ENCODE data around the gene RPS25.
A peak's percentile ranks its signal among the peaks of the same experiment; 100 is the strongest.
"Not testable (repeated sequence)": the region's sequence is repeated elsewhere in the genome, so short reads cannot be mapped to it uniquely, and the experiment has no call there.

Gene RPS25

DNA sequence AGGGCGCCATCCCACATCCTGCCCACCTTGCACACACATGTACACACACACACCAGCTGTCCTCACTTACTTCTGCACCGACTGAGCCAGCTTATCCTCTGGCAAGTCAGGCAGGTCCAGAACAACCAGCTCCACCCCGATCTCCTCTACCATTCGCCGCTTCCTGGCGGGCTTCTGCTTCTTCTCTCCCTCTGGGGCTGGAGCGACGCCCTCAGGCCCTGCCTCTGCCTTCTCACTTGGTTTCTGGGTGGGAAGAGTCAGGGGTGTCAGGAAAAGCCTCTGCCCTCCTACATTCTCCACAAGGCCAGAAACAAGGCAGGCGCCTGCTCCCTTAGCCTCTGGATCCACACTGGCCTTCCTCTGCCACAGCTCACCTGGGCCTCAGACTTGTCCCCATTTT lies 30.5 kb upstream of the RPS25 start:
- Mint-ChIP-seq H3K4me1 (ENCODE audit: low read depth) (peaks cover 6% of the 10 kb centered on the region), H3K4me3 (no peak overlapping the region), H3K27me3 (no peaks in the 10 kb centered on the region), H3K36me3 (peaks cover 11% of the 10 kb centered on the region), H3K27ac (no peak overlapping the region), H3K9me3 (ENCODE audit: low read depth) (no peaks in the 10 kb centered on the region)

DNA sequence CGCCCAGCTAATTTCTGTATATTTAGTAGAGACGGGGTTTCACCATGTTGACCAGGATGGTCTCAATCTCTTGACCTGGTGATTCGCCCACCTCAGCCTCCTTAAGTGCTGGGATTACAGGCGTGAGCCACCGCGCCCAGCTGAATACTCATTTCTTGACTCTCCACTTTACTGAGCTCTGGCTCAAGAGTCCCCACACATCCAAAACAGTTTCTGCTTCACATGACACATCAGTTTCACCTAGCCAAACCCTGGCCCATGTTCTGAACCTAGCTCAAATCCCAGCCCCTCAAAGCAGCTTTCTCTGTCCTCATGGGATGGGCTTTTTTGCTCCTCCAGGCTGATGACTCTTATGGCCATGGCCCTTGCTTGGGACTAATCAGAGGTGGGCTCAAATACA lies 29.1 kb upstream of the RPS25 start:
- Mint-ChIP-seq H3K9me3 (ENCODE audit: low read depth) (no peaks in the 10 kb centered on the region), H3K36me3 (peaks cover 8% of the 10 kb centered on the region), H3K27me3 (no peaks in the 10 kb centered on the region), H3K27ac (no peak overlapping the region), H3K4me3 (no peak overlapping the region), H3K4me1 (ENCODE audit: low read depth) (peaks cover 9% of the 10 kb centered on the region)

DNA sequence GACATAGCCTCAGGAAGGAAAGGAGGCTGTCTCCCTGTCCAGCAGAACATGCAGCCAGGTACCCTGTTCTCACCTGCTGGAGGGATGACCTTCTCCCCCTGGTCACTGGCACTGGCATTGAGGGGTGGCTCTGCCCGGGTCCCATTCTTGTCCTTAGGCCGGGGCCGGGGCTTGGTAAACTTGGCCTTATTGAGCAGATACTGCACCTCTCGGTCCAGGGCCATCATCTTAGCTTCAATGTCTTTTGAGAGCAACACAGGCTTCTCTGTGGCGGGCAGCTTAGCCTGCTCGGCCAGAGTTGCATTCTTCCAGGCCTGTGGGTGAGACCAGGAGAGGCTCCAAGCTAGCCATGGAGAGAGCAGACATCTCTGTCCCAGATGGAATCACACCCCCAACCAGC lies 28.3 kb upstream of the RPS25 start:
- Mint-ChIP-seq H3K4me1 (ENCODE audit: low read depth) (peaks cover 10% of the 10 kb centered on the region), H3K4me3 (no peak overlapping the region), H3K36me3 (peaks cover 6% of the 10 kb centered on the region), H3K27ac (no peak overlapping the region), H3K27me3 (no peaks in the 10 kb centered on the region), H3K9me3 (ENCODE audit: low read depth) (no peaks in the 10 kb centered on the region)

DNA sequence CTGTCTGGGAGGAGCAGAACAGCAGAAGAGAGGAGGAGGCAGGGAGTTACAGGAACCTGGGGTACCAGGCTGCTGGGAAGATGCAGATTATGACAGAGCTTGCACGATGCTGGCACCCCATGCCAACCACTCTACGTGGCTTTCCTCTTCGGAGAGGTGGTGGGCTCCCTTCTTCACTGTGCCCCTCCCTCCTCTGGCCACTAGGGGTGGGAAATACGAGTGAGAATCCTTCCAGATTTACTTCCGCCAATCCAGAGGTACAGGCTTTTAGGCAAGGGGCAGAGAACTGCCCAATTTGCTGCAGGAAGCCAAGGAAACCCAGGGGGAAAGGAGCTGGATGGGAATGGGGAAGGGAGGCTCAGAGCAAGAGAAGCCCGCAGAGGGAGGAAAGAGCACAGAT lies 26.6 kb upstream of the RPS25 start:
- Mint-ChIP-seq H3K27me3 (no peaks in the 10 kb centered on the region), H3K27ac (no peak overlapping the region), H3K4me1 (ENCODE audit: low read depth) (peaks cover 10% of the 10 kb centered on the region), H3K36me3 (peaks cover 6% of the 10 kb centered on the region), H3K9me3 (ENCODE audit: low read depth) (no peaks in the 10 kb centered on the region), H3K4me3 (no peak overlapping the region)

DNA sequence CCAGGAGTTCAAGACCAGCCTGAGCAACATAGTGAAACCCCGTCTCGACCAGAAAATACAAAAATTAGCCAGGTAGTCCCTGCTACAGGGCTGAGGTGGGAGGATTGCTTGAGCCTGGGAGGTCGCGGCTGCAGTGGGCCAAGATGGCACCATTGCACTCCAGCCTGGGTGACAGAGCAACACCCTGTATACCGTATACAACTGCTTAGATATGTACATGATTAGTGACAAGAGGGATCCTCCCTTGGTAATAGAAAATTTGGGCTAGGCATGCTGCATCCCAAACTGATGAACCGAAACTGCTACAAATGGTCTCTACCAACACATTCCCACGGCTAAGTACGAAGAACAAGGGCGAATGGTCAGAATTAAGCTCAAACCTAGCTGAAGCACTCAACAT lies 24.8 kb upstream of the RPS25 start:
- Mint-ChIP-seq H3K4me3 (no peak overlapping the region), H3K9me3 (ENCODE audit: low read depth) (no peaks in the 10 kb centered on the region), H3K4me1 (ENCODE audit: low read depth) (peaks cover 9% of the 10 kb centered on the region), H3K36me3 (peaks cover 3% of the 10 kb centered on the region), H3K27ac (no peak overlapping the region), H3K27me3 (no peaks in the 10 kb centered on the region)

DNA sequence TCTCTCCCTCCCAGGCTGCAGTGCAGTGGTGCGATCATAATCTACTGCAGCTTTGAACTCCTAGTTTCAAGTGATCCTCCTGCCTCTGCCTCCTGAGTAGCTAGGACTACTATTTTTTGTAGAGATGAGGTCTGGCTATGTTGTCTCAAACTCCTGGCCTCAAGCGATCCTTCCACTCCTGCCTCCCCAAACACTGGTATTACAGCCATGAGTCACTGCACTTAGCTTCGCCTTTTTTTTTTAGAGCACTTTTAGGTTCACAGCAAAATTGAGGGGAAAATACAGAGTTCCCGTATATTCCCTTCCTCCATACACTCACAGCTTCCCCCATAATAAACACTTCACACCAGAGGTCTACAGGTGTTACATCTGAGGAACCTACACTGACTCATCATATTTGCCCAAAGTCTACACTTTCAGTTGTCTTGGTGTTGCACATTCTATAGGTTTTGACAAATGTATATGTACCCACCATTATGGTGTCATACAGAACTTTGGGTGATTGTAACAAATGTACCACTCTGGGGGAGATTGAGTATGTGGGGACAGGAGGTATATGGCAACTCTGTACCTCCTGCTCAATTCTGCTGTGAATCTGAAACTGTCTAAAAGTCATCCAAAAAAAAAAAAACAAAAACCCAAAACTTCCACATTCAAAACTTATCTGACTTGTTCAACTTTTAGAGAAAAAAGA lies 23.8 kb upstream of the RPS25 start:
- Mint-ChIP-seq H3K9me3 (ENCODE audit: low read depth) (no peaks in the 10 kb centered on the region), H3K36me3 (no peaks in the 10 kb centered on the region), H3K4me1 (ENCODE audit: low read depth) (peaks cover 9% of the 10 kb centered on the region), H3K27ac (no peak overlapping the region), H3K27me3 (no peaks in the 10 kb centered on the region), H3K4me3 (no peak overlapping the region)

DNA sequence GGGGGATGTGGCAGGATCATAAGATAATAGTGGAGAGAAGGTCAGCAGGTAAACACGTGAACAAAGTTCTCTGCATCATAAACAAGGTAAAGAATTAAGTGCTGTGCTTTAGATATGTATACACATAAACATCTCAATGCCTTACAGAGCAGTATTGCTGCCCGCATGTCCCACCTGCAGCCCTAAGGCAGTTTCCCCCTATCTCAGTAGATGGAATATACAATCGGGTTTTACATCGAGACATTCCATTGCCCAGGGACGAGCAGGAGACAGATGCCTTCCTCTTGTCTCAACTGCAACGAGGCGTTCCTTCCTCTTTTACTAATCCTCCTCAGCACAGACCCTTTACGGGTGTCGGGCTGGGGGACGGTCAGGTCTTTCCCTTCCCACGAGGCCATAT lies 21.3 kb upstream of the RPS25 start:
- H3K36me3 Mint-ChIP-seq; H3K9me3 Mint-ChIP-seq (ENCODE audit: low read depth); H3K4me3 Mint-ChIP-seq; H3K27me3 Mint-ChIP-seq; H3K27ac Mint-ChIP-seq; H3K4me1 Mint-ChIP-seq (ENCODE audit: low read depth): not testable (repeated sequence)

DNA sequence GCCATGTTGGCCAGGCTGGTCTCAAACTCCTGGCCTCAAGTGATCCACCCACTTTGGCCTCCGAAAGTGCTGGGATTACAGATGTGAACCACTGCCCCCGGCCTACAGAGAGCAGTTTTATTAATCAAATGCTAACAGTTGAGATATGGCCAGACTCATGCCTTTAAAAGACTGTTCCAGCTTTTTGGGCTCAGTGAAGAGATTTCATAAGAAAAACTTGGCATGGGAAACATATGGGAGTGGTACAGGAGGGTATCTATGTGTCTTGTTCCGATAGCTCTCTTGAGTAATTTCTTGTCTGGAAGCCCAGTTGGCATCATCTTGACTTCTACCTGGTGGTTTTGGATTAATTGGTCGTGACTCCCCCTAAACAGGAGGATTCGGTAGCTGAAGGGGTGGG lies 20.7 kb upstream of the RPS25 start:
- peaks cover 9% of the 10 kb centered on the region for H3K4me1 Mint-ChIP-seq (ENCODE audit: low read depth)
- H3K4me3 Mint-ChIP-seq = no peak overlapping the region
- H3K9me3 Mint-ChIP-seq (ENCODE audit: low read depth) = no peaks in the 10 kb centered on the region
- H3K27me3 Mint-ChIP-seq = no peaks in the 10 kb centered on the region
- no peak overlapping the region for H3K27ac Mint-ChIP-seq
- no peaks in the 10 kb centered on the region for H3K36me3 Mint-ChIP-seq

DNA sequence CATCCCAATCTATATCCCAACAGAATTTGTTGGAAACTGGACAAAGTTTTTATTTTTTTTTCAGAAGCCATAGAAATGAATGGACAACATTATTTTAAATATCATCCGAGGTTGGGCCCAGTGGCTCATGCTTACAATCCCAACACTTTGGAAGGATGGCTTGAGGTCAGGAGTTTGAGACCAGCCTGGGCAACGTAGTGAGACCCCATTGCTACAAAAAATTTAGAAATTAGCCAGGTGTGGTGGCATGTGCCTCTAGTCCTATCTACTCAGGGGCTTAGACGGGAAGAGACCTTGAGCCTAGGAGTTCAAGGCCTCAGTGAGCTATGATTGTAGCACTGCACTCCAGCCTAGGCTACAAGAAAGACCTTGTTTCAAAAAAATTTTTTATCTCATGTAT lies 16.7 kb upstream of the RPS25 start:
- Mint-ChIP-seq H3K4me3 (no peak overlapping the region), H3K36me3 (no peaks in the 10 kb centered on the region), H3K9me3 (ENCODE audit: low read depth) (no peaks in the 10 kb centered on the region), H3K27ac (no peak overlapping the region), H3K27me3 (no peaks in the 10 kb centered on the region), H3K4me1 (ENCODE audit: low read depth) (peaks cover 1% of the 10 kb centered on the region)

DNA sequence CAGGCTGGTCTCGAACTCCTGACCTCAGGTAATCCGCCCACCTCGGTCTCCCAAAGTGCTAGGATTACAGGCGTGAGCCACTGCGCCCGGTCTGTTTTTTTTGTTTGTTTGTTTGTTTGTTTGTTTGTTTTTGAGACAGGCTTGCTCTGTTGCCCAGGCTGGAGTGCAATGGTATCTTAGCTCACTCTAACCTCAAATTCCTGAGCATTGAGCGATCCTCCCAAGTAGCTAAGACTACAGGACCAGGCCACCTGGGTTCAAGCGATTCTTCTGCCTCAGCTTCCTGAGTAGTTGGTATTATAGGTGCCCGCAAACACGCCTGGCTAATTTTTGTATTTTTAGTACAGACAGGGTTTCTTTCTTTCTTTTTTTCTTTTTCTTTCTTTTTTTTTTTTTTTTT lies 15.3 kb upstream of the RPS25 start:
- H3K36me3 Mint-ChIP-seq, H3K27me3 Mint-ChIP-seq: not testable (repeated sequence)
- H3K4me1 Mint-ChIP-seq (ENCODE audit: low read depth) = peaks cover 14% of the 10 kb centered on the region

DNA sequence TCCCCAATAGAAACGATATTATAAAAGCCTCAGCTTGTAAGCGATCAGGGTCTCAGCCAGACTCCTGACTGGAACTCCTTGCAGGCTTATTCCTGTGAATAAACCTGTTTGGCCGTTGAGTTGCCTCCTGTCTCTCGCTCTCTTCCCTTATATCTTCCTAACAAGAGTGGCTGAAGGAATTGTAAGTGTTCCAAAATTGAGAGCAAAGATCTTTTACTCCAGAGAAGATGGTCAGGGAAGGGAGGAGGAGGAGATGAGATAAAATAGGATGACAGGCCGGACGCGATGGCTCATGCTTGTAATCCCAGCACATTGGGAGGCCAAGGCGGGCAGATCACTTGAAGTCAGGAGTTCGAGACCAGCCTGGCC lies 13.8 kb upstream of the RPS25 start:
- H3K27me3 Mint-ChIP-seq = no peaks in the 10 kb centered on the region
- H3K27ac Mint-ChIP-seq = peak overlapping the region; percentile 50
- peak overlapping the region; percentile 15 for H3K4me3 Mint-ChIP-seq
- H3K4me1 Mint-ChIP-seq (ENCODE audit: low read depth) = peaks cover 14% of the 10 kb centered on the region
- no peaks in the 10 kb centered on the region for H3K9me3 Mint-ChIP-seq (ENCODE audit: low read depth)
- no peaks in the 10 kb centered on the region for H3K36me3 Mint-ChIP-seq

More for the DNA sequence above, 15.3 kb upstream of the RPS25 start:
- H3K27ac Mint-ChIP-seq; H3K9me3 Mint-ChIP-seq (ENCODE audit: low read depth); H3K4me3 Mint-ChIP-seq: not testable (repeated sequence)

DNA sequence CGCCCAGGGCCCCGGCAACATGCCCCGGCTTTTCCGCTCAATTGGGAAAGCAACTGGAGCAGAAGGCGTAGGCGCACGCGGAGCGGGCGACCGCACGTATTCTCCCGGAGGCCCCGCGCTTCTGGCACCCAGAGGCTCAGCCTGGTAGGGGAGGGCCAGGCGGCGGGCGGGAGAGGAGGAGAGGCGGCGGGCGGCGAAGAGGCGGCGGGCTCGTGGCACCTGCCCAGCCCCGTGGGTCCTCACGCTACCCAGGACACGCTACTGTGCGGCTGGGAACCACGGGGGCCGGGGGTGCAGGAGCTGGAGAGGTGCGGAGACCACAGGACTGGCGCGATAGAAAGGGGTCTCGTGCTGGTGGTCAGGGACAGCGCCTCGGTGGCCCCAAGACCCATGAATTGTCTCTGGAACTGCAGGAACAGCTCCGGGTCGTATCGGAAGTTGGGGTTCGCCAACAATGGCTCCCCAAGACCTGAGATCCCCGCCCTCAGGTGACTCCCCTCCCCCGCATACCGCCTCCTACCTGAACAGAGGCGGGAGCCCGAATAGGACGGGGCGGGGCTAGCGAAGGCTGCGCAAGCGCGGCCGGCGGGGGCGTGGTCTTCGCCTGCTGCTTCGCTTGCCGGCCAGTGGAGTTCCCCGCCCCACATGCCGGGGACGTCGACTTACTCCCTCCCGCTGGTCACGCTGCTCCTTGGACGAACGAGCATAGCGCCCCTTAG lies 12.3 kb upstream of the RPS25 start, which contains the start of gene SLC37A4:
Gene SLC37A4 (minus strand): TSS at position 549 of the 719 bp plus-strand sequence.
- Mint-ChIP-seq H3K27ac (peak within 1 kb of the TSS; percentile 89), H3K27me3 (no peaks in the 10 kb centered on the region), H3K9me3 (ENCODE audit: low read depth) (no peaks in the 10 kb centered on the region), H3K36me3 (no peaks in the 10 kb centered on the region), H3K4me3 (peak within 1 kb of the TSS; percentile 78), H3K4me1 (ENCODE audit: low read depth) (peaks cover 14% of the 10 kb centered on the region)

DNA sequence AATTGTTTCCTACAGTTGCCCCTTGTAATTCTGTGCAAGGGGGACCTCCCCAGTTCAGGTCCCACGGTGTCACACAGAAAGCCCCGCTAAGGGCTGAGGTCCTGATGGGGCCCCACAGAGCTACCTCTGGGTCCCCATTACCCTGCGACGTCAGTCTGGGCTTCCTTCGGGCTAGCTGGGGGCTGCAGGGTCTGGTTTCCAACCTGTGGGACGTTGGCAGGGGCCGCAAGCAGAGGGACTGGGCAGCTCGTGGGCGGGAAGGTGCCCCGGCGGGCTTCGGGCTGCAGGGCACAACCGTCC lies 11.8 kb upstream of the RPS25 start:
- peaks cover 14% of the 10 kb centered on the region for H3K4me1 Mint-ChIP-seq (ENCODE audit: low read depth)
- no peaks in the 10 kb centered on the region for H3K9me3 Mint-ChIP-seq (ENCODE audit: low read depth)
- no peaks in the 10 kb centered on the region for H3K27me3 Mint-ChIP-seq
- peak overlapping the region; percentile 89 for H3K27ac Mint-ChIP-seq
- peak overlapping the region; percentile 78 for H3K4me3 Mint-ChIP-seq
- H3K36me3 Mint-ChIP-seq = no peaks in the 10 kb centered on the region

DNA sequence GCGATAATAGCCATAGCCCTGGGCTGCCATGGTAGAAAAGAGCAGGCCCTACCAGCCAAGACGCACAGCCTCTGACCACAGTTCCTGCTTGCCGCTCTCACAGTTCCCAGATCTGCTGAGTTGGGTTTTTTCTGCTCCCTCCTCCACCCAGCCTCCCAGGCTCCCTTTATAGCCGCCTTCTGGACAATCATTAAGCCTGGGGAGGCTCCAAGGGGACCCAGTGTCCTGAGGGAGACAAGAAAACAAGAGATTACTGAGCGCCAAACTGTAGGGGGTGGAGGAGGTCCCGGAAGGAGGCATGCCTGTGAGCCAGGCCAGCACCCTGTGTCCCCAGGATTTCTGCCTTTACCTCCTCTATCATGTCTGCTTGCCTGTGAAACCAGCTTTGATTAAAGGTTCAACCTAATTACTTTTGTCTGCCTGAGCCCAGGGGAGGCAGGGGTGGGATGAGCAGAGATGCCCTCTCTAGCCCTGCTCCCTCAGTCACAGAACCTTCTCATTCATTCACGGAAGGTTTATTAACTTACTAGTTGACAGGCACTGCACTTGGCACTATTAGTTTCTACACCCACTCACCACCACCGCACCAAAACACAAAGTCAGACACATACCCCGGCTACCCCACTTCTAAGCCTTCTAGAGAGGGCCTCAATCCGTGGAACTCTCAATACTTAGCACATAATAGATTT lies 11.3 kb upstream of the RPS25 start:
- no peaks in the 10 kb centered on the region for H3K36me3 Mint-ChIP-seq
- H3K27me3 Mint-ChIP-seq = no peaks in the 10 kb centered on the region
- no peaks in the 10 kb centered on the region for H3K9me3 Mint-ChIP-seq (ENCODE audit: low read depth)
- H3K27ac Mint-ChIP-seq = peak overlapping the region; percentile 89
- H3K4me1 Mint-ChIP-seq (ENCODE audit: low read depth) = peaks cover 19% of the 10 kb centered on the region
- peak overlapping the region; percentile 78 for H3K4me3 Mint-ChIP-seq

DNA sequence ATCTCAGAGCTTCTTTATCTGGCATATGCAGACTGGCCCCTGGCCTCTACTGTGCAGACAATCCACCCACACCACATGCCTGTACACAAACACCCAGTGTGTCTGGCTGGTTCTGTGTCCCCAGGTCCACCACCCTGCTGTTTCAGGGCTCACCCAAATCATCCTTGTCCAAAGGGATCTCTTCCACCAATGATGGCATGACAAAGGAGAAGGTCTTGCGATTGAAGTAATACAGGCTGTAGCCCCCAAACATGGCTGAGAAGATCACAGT lies 10.9 kb upstream of the RPS25 start:
- H3K9me3 Mint-ChIP-seq (ENCODE audit: low read depth) = no peaks in the 10 kb centered on the region
- H3K27ac Mint-ChIP-seq = peak overlapping the region; percentile 89
- H3K4me3 Mint-ChIP-seq = peak overlapping the region; percentile 78
- H3K27me3 Mint-ChIP-seq = no peaks in the 10 kb centered on the region
- H3K4me1 Mint-ChIP-seq (ENCODE audit: low read depth) = peaks cover 24% of the 10 kb centered on the region
- H3K36me3 Mint-ChIP-seq = no peaks in the 10 kb centered on the region
